LHCN-M2 (cell line): ENCODE measurements around the gene MYO1B. TPM values are rescaled to one million over a fixed set of nuclear protein-coding genes. Genes with fewer than 3 reads are reported as not detected.
"Not testable (repeated sequence)": the region's sequence is repeated elsewhere in the genome, so short reads cannot be mapped to it uniquely, and the experiment has no call there.

ENCODE experiments used
- DNase-seq: peaks from one replicate; pipeline ENCODE4 v3.0.0-alpha.2; 2012; ENCODE audit warnings: low read depth
- total RNA-seq: library from RNA; depleted of rRNA; stranded (reverse); fragments of >200 nt; gene quantifications from 2 replicates; pipeline ENCODE4 v1.2.3, GENCODE V29; 2014; rRNA removed

MYO1B gene
- total RNA-seq, 1 experiment from 2014 or later: 117 TPM

DNA sequence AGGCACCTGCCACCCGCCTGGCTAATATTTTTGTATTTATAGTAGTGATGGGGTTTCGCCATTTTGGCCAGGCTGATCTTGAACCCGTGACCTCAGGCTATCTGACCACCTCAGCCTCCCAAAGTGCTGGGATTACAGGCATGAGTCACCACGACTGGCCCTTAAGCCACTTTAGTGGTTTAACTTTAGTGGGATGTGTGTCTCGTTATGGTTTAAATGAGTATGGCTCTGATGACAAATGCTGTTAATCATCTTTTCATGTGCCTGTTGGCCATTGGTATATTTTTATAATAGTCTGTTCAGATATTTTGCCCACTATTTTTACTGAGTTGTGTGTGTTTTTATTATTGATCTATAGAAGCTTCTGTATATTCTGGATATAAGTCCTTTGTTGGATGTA is 205.9 kb downstream of the MYO1B start:
- DNase-seq: no peak

DNA sequence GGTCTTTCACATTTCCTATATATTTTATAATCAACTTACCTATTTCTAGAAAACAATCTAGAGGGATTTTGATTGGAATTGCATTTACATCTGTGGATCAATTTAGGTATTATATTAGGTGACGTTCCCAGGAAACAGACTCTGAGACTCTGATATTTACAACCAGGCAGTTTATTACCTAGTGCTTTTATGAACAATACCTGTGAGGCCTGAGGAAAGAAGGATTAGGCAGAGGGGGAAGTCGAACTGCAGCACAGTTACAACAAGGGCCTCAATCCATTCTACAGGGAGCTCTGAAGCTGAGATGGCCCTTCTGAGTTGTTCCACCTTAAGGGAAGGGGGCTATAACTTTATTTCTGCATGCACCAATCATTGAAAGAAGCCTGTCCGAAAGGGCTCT is 206.9 kb downstream of the MYO1B start:
- DNase-seq: no peak

DNA sequence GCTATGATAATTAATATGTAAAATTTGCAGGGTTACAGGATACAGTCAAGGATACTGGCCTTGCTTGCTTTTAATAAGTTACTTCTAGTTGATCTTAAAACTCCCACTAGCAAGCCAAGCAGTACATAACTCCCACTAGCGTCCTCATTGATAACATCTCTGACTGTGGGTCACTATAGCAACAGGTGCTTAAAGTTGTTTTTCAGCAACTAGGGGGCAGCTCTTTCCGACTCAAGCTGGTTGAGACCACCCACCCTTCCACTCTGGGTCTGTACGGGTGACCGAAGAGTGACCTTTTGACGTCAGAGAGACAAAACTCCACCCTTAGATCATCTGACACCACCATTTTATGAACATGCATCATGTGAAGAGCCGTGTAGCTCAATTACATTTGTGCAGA is 208.6 kb downstream of the MYO1B start:
- DNase-seq: no peak

DNA sequence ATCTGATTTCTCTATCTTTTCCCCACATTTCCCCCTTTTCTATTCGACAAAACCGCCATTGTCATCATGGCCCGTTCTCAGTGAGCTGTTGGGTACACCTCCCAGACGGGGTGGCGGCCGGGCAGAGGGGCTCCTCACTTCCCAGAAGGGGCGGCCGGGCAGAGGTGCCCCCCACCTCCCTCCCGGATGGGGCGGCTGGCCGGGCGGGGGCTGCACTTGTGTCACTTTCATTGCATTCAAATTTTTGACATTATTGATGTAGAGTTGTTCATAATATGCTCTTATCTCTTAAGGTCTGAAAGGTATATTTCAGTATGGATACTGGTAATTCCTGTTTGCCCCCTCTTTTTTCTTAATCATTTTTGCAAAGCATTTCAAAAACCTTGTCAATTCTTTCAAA is 211.3 kb downstream of the MYO1B start:
- not testable (repeated sequence) for DNase-seq

DNA sequence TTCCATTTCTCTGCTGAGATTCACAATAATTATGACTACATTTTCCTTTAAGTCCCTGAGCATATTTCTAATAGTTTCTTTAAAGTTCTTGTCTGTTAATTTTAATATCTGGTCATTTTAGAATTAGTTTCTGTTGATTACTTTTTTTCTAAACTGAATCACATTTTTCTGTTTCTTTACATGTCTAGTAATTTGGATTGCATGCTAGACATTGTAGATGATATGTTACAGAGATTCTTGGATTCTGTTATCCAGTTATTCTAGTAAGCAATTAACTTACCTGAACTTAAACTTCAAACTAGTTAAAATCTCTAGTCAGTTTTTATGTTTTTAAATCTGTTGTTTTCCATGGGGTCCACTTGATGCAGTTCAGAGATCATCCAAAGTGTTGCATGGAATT is 214.0 kb downstream of the MYO1B start:
- no peak for DNase-seq

DNA sequence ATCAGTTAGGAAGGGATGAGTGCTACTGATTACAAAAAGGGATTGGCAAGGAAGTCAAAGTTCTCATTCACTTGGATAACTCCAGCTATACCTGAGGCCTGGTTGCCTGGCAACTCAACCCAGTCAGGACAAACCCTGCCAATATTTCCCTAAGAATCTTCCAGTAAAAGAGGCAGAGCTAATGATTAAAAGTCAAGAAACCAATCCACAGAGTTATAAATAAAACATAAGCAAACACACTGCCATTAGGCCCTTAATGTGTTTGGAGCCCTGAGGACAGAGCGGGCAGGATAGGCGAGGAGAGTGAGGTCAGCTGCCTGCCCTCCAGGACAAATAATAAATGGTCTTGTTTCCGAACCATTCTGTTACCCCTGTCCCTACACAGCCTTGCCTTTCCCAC is 217.2 kb downstream of the MYO1B start:
- no peak for DNase-seq

DNA sequence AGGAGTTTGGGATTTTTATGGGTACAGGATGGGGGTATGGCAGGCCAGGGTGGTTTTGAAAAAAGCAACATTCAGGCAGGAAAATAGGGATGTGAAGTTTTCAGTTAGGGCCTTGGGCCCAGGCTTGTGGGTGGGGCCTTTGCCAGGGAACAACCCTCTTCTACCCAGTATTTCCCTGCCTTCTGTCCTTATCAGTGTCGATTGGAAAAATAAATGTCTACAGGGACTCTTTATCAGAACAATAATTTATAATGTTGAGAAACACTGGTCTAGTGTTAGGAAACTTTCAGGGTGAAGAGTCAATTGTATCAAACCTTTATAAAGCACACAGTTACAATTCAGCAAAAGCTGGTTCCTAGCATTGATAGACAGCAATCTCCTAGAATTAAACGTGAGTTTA is 218.6 kb downstream of the MYO1B start:
- DNase-seq: no peak

DNA sequence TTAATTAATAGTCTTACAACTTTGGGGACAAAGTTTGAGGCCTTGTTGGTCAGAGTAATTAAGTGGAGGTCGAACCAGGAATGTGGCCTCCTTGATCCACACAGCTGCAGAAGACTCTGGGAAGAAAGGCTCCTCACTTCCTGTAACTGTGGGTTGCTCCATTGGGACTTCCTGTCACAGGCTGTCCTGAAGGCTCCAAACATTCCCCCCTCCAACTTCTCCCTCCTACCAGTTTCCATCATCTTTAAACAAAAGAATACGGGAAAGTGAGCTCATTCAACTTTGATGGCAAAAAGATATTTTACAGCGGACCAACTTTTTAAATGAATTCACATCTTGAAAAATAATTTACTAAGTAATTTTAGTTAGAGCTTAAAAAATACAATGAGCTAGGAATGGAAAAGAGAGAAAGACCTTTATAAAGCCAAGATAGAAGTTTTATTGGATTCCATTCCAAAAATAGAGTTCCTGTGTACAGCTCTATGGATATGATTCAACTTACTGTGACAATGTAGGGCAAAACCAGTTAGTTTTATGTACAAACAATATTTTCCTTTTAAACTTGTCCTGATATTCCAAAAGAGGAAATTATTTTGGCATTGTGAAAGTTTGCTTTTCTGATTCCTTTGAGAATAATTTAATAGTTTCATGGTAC is 220.7 kb downstream of the MYO1B start:
- DNase-seq: peak; percentile 34

DNA sequence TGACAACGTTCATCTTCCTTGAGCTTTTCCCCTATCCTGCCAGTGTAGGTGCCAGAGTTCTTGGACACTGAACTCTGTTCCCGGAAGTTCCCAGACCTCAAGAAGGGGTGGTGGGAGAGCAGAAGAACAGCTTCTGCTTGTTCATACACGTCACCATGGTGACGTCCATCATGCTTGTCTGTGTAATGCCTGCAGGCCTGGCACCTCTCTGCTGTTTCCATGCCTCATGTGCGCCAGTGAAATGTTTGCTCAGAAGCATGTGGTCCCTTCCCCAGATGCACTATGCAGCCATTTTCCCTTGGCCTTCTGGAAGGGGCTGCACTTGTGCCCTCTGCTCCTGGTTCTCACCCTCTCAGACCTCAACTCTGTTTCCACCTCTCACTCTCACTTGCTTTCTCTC is 221.9 kb downstream of the MYO1B start:
- DNase-seq: no peak

DNA sequence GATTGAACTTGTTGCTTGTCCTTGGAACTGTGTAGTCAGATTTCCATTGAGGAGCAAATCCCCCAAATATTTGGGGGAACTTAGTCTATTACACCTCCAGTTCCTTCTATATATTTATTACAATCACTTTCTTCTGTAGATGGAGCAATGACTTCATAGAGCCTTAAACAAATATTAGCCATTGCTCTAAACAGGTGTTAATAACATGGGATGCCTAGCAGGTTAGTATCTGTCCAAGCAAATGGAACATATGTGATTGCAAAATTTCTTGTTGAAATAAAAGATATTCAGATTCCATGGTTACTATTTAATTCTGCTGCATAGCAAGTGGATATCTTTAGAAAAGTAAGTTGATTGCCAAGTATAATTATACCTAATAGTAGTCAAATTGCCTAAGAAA is 225.1 kb downstream of the MYO1B start:
- DNase-seq: no peak

DNA sequence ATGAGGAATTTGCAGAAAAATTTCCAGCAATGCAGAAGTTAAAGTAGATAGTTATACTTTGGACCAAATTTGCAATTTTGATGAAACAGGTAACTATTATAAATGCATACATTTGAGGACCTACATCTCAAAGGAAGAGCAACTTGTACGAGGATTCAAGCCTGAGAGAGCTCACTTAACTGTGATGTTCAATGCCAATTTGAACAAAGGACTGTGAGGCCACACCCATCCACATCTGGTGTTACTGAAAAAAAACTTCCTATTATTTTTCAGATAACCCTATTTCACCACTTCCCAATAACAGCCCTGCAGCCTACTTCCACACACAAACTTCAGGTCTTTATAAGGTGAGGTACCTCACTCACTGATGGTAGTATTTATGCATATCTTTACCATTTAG is 229.3 kb downstream of the MYO1B start:
- DNase-seq: no peak

Other genes starting within 250 kb of the MYO1B start
- 64.4 and 94.9 TPM in 2 replicates for gene STAT1, start 231.2 kb upstream of the MYO1B start, total RNA-seq
- 0.13 and 0.75 TPM in 2 replicates for gene STAT4, start 94.4 kb upstream of the MYO1B start, total RNA-seq